GM19023 (cell line): ENCODE results near the gene EME2.
"Not testable (repeated sequence)": the region's sequence is repeated elsewhere in the genome, so short reads cannot be mapped to it uniquely, and the experiment has no call there.

Experiments used
- ATAC-seq: cut with Tn5 transposase; IDR thresholded peaks from one replicate; pipeline ENCODE4 v1.9.1; 2021; ENCODE audit warnings: mild to moderate bottlenecking, moderate library complexity; ENCODE audit not compliant: unreplicated experiment

EME2 gene, protein sequence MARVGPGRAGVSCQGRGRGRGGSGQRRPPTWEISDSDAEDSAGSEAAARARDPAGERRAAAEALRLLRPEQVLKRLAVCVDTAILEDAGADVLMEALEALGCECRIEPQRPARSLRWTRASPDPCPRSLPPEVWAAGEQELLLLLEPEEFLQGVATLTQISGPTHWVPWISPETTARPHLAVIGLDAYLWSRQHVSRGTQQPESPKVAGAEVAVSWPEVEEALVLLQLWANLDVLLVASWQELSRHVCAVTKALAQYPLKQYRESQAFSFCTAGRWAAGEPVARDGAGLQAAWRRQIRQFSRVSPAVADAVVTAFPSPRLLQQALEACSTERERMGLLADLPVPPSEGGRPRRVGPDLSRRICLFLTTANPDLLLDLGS

DNA sequence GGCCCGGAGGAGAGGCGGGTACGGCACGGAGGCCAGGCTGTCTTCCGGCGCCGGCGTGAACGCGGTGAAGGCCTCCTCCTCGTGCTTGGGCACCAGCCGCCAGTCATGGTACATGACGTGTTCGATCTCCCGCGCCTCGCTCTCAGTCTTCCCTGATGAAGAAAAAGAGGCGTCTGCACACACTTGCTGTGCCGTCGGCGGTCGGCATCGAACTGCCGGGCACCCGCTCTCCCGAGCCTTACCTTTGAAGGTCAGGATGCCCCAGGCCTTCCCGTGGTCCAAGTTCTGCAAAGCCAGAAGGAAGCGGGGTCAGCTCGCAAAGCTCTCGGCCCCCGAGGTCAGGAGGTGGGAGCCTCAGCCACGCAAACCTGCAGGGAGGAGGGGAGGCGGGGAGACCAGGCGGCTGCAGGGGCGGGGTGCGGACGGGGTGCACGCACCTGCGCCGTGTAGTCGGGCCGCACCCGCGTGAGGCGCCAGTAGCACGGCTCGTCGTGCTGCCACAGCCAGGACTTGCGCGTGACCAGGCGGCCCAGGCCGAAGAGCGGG is at the start of gene EME2:
Gene EME2, plus strand, starts transcription at position 449 of the 546 bp plus-strand sequence. CDS start 418 bp downstream, outside the sequence.
- no peak for ATAC-seq

DNA sequence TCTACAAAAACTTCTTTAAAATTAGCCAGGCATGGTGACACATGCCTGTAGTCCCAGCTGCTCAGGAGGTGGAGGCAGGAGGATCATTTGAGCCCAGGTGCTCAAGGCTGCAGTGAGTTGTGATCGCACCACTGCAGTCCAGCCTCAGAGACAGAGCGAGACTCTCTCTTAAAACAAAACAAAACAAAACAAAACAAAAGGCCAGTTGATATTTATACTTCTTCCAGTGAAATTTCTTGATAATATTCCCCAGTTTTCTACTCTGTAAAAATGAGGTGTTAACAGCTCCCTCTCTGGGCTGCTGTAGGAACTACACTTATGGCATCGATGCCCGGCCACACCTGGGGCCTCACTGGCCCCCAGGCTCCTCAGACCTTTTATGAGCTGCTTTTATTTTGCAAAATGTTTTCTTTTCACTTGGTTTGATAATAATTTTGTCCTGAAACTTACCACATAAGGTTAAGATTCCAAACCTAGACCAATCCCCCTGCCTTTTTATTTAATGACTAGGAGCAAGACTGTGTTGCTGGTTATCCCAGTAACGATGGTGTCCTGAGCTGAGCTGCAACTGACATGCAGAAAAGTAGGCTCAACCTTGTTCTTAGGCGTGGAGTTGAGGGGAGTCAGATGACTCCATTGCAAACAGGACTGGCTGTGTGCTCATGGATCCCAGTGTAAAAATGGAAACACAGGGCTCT is 49.0 kb upstream of the EME2 start:
- no peak for ATAC-seq

DNA sequence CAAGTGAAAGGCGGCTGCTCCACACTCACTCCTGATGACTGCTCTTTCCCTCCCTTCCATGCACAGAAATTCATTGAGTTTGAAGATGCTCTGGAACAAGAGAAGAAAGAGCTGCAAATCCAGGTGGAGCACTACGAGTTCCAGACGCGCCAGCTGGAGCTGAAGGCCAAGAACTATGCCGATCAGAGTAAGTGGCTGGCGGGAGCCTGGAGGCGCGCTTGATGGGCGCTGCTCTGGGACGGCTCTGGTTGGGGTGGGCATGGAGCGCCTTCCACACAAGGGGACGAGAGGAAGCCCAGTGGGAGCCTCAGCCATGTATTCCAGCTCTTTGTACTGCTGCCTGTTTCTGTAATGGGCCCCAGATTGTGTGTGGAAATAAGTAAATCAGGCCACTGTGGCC is 48.1 kb upstream of the EME2 start:
- ATAC-seq = no peak

DNA sequence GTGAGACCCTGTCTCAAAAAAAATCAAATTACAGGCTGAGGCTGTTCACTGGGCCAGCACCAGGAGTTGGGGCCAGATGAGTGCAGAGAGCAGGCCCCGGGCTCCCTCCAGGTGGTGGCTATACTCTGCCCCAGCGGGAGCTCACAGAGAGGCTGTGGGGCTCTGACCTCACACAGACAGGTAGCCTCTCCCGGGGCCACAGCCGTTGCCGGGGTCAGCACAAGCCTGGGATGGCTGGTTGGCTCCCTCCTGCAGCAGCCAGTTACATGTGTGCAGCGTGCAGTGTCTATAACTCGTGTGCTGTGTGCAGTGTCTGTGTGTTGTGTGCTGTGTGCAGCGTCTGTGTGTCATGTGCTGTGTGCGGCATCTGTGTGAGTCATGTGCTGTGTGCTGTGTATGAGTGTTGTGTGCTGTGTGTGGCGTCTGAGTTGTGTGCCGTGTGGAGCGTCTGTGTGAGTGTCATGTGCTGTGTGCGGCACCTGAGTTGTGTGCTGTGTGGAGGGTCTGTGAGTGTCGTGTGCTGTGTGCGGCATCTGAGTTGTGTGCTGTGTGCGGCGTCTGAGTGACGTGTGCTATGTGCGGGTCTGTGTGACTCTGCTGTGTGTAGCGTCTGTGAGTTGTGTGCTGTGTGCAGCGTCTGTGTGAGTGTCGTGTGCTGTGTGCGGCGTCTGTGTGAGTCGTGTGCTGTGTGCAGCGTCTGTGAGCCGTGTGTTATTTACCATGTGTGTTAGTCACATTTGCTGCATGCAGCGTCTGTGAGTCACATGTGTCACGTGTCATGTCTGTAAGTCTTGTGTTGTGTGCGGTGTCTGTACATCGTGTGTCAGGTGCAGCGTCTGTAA is 45.7 kb upstream of the EME2 start:
- ATAC-seq = no peak

DNA sequence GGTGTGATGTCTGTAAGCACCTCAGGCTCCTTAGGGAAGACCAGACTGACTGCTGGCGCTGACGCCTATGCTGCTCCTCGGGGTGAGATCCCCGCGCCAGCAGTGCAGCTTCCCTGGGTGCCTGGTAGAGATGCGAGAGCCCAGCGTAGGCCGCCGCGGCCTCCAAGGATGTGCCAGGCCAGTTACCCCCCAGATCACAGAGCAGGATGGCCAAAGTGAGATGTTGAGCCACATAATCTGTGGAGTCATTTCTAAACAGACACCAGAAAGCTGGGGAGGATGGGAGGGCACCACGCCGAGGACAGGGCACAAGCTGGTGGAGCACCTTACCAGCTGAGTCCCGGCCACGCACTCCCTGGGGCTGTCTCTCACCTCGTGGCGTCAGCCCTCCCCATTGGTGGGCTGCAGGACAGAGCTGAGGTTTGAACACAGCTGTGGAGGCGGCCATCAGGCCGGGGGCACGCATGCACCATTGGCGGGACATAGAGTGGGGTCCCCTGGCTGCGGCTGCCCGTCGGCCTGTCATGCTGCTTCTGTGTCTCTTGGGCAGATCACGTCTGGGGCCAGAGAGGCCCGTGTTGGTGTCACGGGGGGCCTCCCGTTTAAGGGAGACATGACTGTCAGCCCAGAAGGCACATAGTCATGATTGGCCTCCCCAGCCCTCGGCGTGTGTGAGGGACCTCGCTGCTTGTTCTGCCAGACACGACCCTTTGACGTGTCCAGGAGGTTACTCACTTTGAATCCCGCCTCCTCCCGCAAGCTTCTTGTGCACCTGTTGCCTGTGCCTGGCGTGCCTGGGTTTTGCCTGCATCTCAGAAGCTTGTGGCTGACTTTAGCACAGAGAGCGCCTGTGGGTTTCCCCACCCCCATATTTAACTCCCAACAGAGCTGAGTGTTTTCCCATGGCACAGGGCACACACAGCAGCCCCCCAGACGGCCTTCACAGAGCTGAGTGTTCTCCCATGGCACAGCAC is 44.7 kb upstream of the EME2 start:
- ATAC-seq = no peak

DNA sequence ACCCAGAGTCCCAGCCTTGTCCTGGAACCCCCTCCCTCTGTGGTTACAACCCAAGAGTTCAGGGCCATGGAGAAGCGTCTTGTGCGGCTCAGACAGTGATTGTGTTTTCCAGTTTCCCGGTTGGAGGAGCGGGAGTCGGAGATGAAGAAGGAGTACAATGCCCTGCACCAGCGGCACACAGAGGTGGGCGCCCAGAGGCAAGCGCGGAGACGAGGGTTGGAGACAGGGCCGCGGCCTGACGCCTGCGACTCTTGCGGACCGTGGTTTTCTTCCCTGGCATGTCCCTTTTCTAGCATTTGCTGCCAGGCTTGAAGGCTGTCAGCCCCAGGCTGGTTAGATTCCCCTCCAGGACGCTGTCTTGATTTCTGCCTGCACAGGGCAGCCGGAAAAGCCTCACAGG is 43.6 kb upstream of the EME2 start:
- ATAC-seq = no peak

DNA sequence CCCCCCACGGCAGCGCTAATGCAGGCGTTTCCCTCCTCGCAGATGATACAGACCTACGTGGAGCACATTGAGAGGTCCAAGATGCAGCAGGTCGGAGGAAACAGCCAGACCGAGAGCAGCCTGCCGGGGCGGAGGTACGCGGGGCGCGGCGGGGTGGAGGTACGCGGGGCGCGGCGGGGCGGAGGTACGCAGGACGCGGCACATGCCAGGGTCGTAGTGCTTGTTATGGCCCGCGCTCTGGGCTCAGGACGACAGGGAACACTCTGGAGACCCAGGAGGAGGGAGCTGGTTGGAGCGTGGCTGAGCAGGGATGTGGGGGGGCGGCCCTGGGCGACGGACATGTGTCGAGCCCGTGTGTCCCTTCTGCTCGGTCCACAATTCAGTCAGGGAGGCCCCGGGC is 43.2 kb upstream of the EME2 start:
- ATAC-seq = no peak

DNA sequence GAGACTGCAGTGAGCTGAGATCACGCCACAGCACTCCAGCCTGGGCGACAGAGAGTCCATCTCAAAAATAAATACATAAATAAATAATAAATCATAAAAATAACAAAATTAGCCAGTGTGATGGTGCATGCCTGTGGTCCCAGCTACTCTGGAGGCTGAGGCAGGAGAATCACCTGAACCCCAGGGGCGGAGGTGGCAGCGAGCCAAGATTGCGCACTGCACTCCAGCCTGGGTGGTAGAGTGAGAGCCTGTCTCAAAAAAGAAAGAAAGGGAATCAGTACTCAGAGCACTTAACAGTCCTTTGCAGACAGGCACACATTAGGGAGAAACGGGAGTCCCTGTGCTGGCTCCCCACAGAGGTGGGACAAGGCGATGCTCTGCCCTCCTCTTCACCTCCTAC is 41.5 kb upstream of the EME2 start:
- no peak for ATAC-seq

DNA sequence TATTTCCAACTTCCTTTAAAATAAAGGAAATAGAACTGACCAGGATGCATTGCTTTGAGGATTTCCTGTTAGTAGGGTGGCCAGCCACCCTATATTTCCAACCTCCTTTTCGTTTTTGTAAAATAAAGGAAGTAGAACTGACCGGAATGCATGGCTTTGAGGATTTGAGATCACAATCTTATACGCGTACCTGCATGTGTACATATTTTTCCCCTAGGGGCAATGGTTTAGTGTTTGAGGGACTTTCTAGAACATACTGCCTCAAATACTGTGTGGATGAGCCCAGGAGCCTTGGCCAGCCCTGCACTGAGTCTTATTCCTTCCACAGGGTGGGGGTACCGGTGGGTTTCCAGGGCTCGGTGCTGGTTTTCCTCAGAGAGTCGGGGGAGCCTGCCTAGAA is 41.0 kb upstream of the EME2 start:
- ATAC-seq = no peak

DNA sequence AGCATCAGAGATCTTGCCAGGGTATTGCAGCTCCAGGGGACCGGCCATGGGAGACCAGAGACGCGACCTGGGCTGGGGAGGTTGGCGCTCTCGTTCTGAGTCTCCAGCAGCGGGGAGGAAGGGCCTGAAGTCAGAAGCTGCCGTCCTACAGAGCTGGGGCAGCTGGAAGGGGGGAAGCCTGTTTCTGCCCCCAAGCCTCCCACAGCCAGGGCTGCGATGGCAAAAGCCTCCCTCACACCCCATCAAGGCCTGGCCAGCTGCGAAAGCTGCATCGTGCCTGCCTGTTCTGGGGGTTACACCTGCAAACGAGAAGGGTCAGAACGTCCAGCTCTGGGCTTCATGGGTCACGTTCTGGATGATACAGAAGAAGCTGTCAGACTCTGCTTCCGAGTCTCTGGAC is 40.5 kb upstream of the EME2 start:
- ATAC-seq = no peak

DNA sequence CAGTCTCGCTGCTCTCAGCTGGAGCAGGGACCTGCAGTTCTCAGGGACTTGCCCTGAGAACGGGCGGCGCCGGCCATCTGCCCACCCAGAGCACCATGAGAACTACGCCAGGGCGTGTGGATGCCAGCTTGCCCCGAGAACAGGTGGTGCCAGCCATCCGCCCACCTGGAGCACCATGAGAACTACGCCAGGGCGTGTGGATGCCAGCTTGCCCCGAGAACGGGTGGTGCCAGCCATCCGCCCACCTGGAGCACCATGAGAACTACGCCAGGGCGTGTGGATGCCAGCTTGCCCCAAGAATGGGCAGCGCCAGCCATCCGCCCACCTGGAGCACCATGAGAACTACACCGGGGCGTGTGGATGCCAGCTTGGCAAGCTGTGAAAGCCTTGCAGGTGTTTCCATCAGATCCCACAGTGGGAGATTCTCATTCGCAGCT is 40.0 kb upstream of the EME2 start:
- not testable (repeated sequence) for ATAC-seq

DNA sequence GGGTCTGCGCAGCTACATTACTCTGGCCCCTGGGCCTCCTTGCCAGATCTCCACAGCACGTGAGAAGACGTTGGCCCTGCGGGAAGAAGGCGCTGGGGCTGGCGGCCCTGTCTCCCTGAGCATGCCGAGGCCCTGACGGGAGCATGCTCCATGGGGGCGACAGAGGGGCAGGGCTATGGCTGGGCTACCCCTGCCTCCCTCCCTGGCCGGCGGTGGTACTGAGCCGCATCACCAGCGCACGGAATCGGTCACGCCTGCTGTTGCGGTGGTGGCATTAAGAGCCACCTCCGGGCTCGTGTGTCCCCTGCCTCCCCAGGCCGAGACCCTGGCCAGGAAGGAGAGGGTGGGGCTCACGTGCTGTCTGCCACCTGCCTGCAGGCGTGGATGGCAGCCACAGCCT is 38.5 kb upstream of the EME2 start:
- no peak for ATAC-seq

DNA sequence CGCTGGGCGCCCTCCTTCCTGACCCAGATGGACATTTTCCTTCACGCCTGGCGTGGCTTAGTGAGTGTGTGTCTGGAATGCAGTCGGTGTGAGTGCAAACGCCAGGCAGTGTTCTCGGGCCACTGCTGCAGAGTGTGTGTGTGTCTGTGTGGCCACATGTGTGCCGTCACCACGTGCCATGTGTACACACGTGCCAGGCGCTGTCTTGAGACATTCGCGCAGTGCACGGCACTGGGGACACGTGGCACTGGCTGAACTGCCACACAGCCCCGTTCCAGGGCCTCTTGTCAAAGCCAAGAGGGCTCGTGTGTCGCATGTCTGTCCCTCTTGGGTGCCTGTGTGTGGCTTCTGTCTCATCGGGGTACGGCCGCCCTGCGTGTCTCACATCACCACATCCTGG is 37.8 kb upstream of the EME2 start:
- no peak for ATAC-seq

DNA sequence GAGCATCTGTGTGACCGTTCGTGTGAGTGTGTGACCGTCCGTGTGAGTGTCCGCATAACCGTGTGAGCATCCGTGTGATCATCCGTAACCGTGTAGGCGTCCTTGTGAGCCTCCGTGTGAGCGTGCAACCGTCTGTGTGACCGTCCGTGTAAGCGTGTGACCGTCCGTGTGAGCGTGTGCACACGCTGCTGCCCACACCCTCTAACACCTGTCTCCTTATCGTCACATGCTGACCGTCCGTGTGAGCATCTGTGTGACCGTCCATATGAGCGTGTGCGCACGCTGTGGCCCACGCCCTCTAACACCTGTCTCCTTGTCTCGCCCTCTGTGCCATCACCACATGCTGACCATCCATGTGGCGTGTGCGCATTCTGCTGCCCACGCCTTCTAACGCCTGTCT is 32.4 kb upstream of the EME2 start:
- ATAC-seq = no peak

DNA sequence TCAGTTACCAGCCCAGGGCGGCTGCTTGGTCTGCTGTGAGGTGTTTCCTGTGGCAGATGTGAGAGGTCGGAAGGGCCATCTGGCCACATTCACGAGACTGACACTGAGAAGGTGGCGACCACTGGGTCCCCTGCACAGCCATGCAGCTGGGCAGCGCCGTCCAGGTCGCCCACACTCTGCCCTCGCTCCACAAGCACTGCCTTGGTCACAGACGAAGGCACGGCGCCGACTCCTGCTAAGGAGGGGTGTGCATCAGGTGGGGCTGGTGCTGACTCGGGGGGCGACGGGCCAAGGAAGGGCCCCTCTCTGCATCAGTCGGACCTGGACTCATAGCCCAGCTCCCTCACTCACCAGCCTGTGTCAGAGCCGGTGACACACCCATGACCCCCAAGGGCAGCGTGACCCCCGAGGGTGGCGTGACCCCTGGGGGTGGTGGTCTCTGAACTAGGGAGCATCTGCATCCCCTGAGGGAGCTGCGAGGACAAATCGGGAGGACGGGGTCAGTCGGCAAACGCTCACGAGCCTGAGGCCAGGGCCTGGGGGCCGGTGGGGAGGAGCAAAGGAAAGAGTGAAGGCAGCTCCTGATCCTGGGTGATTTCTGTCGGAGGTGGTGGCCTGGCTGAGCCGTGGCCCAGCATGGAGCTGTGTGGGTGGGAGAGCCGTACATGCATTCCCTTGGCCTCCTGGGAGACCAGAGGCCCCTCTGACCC is 31.7 kb upstream of the EME2 start:
- ATAC-seq = no peak

DNA sequence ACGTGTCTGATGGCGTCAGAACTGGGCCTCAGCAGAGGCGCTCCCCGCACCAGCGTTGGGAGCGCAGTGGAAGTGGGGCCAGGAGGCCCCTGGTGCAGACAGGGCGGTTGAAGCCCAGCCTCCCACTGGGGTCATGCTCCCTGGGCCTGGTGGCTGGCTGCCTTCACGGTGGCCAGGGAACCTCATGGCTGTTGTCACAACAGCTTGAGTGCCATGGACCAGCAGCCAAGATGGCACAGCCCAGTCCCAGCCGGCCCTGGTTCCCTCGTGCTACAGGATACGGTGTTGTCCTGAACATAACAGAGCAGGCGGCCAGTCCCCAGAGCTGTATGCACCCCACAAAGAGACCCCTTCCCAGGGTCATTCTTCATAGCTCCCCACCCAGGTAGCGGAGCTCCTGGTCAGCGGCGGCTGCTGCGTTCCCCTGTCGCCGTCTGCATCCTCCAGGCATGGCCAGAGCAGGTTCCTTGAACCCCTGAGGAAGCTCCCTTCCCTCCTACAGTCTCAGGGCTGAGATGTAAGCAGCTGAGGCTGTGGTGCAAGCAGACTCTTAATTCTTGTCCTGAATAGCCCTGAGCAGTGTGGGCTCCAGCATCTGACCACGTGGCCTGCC is 31.0 kb upstream of the EME2 start:
- no peak for ATAC-seq

DNA sequence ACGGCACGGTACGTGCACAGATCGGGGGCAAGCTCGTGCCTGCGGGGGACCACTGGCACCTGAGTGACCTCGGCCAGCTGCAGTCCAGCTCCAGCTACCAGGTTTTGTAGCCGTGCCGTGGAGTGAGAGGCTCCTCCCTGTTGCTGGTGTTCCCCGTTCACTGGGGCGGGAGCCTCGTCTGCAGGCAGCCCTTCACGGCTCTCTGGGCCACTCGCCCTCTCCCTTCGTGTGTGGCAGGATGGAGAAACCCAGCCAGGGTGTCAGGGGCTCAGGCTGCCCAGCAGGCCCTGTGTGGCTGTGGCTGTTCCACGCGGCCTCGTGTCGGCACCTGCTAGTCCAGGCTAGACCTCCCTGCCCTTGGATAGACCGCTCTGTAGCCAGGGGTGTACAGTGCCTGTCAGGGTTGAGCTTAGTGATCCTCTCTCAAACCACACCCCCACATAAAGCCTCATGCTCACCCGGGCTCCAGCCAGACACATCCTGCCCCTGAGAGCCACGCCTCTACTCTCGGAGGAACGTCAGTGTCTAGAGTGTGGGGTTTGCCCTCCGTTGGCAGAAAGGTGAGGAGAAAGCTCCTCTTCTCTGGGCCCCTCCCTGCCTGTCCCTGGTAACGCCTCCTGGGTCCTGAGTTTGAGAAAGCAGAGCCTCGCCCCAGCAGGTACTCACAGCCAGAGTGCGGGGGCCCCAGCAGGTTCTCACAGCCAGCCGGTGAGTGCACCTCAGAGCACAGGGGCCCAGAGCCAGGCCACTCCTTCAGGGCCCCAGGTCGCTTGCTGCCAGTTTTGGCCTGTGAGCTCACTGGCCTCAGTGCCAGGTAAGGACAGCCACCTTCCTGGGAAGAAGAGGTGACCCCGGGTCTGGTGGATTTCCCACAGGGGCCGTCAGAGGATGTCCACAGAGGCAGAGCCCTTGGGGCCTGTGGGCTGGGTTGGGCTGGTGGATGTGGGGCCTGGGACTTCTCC is 29.0 kb upstream of the EME2 start:
- ATAC-seq = no peak

DNA sequence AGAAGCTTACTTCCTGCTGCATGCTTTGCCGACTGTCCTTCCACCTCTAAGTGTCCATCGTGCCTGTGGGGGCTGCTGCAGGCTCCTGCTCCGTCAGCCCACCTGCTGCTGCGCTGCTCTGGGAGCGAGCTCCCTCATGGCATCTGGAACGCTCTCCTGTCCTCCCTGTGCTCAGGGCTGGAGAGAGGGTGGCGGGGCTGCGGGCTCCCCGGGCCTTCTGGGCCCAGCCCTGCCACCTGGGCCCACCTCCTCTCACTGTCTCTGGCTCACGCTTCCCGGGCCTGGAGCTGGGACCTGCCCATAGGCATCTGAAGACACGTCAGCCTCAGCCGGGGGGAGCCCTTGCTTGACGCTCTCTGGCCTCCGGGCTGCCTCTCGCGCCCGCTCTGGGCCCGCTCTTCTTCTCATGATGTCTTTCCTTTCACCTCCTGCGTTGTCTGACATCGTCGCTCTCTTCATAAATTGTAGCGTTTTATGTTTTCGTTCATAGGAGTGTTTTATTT is 28.2 kb upstream of the EME2 start:
- no peak for ATAC-seq
